ENCODE results near the gene OGG1.

The OGG1 gene

DNA sequence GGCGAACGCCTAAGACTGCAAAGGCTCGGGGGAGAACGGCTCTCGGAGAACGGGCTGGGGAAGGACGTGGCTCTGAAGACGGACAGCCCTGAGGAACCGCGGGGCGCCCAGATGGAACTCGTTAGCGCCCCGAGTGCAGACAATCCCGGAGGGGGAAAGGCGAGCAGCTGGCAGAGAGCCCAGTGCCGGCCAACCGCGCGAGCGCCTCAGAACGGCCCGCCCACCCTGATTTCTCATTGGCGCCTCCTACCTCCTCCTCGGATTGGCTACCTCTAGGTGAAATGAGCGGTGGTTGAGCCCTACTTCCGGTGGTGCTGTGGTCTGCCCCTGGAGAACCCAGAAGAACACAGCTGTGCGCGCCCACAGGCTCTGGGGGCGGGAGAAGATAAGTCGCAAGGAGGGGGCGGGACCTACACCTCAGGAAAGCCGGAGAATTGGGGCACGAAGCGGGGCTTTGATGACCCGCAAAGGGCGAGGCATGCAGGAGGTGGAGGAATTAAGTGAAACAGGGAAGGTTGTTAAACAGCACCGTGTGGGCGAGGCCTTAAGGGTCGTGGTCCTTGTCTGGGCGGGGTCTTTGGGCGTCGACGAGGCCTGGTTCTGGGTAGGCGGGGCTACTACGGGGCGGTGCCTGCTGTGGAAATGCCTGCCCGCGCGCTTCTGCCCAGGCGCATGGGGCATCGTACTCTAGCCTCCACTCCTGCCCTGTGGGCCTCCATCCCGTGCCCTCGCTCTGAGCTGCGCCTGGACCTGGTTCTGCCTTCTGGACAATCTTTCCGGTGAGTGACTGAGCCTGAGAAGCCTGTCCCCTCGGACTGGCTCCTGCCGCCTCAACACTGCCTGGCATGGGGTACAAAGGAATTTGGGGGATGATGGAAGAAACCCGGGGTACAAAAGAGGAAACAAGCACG lies at the start of gene OGG1:
TSS of gene OGG1 (plus strand) at position 308 of the 911 bp plus-strand sequence. CDS start at position 643, 335 bp downstream.
- DNase-seq, result peak; percentile 96

DNA sequence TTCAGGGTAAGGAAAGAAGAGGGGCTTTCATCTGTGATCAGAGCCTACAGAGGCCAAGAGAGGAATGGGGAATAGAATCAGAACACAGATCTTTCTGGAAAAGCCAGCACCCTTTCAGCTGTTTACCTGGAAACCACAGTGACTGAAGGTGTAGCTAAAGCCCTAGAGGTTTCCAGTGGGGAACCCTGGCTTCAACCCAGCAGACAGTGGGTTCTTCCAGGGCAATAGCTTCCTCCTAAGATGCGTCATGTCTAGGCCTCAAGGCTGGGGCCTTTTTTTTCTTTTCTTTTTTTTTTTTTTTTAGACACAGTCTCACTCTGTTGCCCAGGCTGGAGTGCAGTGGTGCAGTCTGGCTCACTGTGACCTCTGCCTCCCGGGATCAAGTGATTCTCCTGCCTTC lies 49.2 kb upstream of the OGG1 start:
- DNase-seq, result no peak

DNA sequence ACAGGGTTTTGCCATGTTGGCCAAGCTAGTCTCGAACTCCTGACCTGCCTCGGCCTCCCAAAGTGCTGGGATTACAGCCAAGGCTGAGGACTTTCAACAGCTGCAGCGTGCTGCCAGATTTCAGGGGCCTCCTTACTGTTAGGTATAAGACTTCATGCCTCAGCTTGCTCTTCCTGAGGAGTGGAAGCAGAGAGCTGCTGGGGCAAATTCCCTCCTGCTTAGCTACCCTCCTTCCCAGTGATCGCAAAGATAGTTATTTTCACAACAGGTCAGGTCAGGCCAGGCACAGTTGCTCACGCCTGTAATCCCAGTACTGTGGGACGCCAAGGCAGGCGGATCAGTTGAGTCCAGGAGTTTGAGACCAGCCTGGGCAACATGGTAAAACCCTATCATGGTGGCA lies 48.7 kb upstream of the OGG1 start:
- no peak for DNase-seq

DNA sequence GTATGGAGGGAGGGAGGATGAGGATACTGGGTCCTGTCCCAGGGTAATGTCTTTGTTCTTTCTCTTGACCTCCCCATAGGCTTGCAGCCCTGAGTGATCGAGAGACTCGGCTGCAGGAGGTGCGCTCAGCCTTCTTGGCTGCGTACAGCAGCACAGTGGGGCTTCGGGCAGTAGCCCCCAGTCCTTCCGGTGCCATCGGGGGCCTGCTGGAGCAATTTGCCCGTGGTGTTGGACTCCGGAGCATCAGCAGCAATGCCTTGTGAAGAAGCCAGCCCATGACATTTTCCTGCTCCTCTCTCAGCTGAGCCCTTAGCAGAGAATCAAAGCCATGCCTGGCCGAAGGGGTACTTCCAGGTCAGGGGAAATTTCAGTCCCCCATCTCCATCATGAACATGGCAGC lies 48.0 kb upstream of the OGG1 start:
- no peak for DNase-seq

DNA sequence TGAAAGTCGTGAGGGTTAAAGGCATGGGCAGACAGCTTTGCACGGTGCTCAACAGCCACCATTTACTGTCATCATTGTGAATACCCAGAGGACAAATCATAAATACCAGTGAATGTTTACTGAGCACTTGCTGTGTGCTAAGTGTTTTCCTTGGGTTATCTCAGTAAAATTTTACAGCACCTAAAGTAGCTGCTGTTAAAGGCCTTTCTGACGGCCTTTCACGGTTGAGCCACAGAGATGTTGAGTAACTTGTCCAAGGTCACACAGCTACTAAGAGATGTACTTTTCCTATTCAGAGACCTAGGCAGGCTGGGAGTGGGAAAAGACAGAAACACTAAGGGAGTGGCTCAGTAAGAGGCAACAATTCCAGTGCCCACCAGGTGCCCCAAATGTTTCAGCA lies 46.5 kb upstream of the OGG1 start:
- DNase-seq, result no peak

DNA sequence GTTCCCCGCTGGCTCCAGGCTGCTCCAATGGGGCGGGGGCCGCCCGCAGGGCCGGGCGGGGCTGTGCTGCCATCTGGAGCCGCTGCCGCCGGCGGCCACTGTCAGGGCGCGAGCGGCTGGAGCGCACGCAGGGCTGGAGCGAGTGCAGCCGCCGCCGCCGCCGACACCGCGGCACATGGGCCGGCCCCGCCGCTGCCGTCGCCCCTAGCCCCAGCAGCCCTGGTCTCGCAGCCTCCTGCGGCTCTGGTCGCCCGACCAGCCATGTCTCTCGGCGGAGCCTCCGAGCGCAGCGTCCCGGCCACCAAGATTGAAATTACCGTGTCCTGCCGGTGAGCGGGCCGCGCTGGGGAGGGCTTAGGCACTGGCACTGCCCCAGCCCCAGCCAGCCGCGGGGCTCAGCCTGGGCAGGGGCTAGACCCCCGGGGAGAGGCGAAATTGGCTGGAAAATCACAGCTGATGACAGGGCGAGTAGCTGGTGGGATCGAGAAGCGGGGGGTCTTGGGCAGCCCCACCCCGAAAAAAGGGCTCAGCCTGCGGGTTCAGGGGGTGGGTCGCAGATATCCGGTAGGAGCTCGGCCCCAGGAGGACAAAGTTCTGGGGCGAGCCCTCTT lies 45.9 kb upstream of the OGG1 start, which contains the start of gene CPNE9:
TSS of gene CPNE9 (plus strand) at position 98 of the 611 bp plus-strand sequence. CDS start at position 262, 164 bp downstream.
- no peak for DNase-seq

DNA sequence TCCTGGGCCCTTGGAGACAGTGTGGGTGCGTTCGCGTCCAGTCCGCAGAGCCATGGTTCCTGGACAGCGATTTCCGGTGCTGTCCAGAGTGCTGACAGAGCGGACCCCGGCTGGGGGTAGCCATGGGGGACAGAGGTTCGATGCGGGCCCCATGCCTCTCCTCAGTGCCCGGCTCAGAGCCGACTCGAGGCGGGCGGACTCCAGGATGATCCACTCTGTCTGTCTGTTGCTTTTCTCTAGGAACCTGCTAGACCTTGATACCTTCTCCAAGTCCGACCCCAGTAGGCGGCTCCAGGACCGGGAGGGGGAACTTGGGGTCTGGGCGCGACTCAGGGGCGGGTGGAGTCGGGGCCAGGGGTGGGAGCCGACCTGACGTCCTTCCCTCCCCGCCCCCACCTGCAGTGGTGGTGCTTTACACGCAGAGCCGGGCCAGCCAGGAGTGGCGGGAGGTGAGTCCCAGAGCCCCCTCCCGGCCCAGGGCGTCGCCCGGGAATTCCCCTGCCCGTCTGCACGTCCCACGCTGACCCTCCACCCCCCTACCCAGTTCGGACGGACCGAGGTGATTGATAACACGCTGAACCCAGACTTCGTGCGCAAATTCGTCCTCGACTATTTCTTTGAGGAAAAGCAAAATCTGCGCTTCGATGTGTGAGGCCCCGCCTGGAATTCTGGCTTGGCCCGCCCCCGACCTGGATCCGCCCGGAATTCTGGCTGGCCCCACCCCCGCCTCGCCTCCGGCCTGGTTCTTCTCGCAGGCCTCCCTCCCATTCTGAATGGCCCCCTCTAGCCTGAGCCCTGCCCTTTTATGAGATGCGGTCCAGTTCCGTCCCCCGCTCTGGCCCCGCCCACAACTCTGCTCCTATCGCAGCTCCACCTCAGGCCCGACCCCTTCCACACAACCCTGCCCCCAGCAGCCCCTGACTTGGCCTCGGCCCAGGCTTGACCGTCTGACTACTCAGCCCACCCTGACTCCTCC lies 45.1 kb upstream of the OGG1 start:
- no peak for DNase-seq

DNA sequence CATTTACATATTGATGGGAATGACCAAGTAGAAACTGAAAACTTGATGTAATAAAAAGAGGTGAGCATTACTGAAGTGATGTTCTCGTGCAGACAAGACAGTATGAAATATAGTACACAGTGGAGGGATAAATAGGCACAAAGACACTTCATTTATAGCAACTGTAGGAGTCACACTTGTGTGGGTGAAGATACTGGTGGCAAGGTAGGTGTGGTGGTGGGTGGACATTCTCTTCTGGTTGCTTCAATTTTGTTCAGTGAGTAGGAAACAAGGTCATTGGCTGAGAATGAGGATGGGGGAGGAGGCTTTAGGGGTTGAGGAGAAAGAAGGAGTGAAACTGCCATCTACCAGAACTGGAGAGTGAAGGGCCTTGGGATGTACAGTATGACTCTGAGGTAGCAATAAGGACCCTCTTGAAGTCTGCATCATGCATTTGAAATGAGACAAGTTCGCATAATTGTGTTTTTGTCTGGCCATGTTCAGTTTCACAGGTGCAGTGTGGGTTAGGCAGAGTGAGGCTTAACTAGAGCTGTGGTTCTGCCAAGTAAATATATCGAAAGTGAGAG lies 39.5 kb upstream of the OGG1 start:
- no peak for DNase-seq

DNA sequence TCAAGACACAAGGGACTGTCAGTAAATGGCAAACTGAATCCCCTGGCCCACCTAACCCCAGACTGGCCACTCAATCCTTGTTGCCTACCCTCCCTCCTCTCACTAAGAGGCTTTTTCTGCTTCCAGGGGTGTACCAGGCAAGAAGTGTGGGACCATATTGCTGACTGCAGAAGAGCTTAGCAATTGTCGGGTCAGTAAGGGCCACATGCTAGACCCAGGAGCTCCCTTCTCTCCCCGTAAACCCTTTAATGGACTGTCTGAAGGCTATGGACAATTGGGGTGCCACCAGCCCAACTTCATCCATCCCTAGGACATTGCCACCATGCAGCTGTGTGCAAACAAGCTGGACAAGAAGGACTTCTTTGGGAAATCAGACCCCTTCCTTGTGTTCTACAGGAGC lies 37.3 kb upstream of the OGG1 start:
- no peak for DNase-seq

DNA sequence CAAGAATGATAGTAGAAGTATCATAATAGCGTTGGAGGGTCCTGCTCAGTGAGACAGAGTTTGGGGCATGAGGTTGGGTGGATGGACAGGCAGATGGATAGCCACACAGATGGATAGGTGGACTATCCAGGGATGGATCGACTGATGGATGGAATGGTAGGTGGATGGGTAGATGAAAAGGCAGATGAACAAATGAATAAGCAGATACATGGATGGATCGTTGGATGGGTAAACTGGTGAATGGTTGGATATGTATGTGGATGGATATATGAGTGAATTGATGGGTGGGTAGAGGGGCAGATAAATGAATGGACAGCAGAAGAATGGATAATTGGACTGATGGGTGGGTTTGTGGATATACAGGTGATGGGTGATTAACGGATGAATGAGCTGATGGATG lies 36.6 kb upstream of the OGG1 start:
- DNase-seq, result no peak

DNA sequence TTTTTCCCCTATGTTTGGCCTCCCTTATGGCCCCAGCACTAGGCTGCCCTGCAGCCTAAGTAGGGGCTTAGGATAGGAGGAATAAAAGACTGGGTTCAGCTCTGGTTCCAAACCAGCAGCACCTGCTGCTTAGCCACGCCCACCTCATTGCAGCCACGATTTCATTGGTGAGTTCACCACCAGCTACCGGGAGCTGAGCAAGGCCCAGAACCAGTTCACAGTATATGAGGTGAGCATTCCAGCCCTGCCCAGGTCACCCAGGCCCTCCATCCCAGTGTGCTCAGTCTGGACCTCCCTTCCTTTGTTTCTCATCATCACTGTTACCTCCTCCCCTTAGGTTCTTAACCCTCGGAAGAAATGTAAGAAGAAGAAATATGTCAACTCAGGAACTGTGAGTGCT lies 34.6 kb upstream of the OGG1 start:
- no peak for DNase-seq

DNA sequence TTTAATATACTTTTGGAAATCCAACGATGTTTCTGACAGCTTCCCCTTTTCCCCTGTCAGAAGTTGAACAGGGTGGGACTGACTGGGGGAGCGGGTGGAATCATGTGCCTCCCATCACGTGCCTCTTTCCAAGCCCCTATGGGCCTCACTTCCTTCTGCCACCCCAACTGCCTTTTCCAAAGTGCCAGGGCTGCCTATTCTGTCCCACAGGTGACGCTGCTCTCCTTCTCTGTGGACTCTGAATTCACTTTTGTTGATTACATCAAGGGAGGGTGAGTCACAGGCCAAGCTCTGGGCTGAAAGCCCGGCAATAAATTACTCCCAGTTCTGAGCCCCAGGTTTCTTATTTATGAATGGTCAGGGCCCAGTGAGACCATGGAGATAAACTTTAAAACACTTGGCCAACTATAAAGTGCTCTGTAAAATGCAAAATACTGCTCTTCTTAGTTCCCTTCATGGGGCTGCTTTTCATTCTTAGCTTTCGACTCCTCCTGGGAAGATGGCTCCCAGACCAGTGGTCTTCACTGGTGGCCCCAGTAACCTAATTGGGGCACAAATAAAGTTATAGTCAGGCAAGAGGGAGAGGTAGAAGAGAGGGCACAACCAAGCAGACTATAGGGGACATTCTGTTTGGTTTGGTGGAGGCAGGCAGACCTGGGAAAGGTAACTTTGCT lies 33.9 kb upstream of the OGG1 start:
- peak; percentile 42 for DNase-seq

DNA sequence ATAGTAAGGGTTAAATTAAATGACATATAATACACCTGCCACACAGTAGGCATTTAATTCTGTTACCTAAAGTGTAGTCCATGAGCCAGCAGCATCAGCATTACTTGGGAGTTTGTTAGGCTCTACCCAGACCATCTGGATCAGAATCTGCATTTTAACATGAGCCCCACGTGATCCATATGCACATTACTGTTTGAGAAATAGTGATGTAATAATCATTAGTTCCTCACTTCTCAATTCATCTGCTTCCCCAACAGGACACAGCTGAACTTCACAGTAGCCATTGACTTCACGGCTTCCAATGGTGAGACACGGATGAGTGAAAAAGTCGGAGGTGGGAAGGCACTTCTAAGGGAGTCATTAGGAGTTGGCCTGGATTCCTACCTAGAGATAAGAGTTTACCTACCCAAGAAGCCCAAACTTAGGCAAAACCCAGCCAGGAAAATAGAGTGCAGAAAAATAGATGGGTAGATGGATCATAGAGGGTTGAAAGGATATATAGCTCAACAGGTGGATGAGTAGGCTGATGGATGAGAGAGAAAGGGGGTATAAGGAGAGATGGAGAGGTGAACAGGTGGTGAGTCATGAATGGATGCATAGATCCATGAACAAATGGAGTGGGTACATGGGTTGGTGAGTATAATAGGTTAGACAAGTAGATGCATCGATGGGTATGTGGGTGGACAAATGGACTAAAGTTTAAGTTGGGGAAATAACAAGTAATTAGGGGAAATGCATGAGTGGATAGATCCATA lies 32.8 kb upstream of the OGG1 start:
- no peak for DNase-seq

DNA sequence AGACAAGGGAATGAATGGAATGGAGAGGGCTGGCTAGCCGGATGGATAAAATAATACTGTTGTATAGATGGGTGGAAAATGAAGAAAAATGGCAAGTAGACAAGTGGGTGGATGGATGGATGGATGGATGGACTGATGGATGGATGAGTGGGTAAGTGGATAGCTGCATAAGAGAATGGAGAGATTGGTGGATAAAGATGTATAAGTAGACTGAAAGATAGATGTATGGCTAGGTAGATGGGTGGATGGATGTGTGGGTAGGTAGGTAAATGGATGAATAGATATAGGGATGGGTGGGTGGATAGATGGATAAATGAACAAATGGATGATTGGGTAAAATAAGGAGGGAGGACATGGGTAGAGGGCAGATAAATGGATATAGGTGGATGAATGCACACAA lies 32.2 kb upstream of the OGG1 start:
- DNase-seq, result no peak

DNA sequence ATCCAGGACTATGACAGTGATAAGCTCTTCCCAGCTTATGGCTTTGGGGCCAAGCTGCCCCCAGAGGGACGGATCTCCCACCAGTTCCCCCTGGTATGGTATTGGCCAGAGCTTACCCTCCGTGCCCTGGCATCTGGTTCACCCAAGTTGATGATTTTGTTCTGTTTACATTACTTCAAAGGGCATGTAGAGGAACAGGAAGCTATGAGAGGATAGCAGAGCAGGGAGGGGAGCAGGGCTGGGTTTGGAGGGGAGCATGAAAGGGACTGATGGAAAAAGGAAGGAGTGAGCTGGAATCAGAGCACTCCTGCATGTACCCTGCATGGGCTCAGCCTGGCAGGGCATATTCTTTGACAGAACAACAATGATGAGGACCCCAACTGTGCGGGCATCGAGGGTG lies 31.6 kb upstream of the OGG1 start:
- no peak for DNase-seq

DNA sequence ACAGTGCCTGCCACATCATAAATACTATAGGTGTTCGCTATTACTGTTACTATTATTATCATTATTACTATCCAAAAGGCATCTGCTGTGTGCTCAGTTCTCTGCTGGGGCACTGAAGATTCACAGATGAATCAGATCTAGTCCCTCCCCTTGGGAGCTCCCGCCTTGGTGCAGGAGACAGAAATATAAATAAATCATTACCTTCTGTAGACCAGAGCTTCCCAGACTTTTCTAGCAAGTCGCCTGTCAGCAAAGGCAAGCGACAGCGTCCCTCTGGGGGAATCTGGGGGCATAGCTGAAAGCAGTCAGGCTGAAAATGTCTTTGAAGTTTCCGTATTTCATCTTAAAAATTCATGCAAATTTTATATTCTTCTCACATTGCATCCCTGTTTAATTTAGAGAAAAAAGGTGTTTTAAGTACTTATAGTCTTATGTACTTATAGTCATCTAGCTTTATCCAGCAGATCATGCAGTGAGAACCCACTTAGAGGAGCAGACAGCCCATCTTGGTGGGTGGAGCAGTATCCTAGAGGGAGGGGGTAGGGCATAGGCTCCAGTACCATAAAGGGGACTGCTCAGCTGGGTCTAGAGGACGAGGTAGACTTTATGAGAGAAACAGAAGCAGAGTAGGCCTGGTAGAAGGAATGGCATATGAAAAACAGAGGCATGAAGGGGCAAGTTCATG lies 28.6 kb upstream of the OGG1 start:
- DNase-seq, result no peak

DNA sequence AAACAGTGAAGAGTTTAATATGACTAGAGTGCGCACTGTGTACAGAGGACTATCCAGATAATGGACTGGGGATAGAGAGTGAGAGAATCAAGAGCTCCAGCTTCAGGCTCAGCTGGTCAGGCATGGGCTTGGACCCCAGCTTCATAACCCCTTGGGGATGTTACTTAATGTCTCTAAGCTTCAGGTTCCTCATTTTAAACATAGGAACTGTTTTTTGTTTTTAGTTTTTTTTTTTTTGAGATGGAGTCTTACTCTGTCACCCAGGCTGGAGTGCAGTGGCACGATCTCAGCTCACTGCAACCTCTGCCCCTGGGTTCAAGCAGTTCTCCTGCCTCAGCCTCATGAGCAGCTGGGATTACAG lies 28.1 kb upstream of the OGG1 start:
- no peak for DNase-seq

DNA sequence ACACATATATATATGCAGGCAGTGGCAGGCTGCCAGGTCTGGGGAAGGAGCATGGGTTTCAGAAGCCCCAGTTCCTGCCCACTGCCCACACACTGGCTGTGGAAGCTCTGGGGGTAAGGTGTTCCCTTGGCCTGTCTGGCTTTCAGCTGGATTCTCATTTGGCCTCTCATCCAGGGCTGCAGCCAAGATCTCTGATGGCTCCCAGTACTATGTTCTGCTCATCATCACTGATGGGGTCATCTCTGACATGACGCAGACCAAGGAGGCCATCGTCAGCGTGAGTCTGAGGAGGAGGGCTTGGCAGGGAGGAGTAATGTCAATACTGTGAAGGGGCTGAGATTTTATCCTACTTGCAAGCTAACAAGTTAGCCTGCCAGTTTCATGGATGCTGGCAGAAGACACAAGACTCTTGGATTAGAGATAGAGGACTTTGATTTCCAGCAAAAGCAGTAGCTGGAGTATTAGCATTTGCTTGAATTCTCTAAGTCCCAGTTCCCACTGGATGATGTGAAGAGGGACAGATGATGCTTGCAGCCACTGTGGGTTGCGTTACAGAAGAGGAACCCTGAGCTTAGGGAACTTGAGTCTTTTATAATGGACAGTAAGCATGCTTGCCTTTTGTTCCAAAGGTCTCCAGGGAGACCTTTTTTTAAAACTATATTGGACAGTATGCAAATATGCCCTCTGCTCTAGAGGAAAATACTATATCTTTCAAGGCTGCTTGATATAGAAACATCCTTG lies 23.8 kb upstream of the OGG1 start:
- DNase-seq, result no peak

DNA sequence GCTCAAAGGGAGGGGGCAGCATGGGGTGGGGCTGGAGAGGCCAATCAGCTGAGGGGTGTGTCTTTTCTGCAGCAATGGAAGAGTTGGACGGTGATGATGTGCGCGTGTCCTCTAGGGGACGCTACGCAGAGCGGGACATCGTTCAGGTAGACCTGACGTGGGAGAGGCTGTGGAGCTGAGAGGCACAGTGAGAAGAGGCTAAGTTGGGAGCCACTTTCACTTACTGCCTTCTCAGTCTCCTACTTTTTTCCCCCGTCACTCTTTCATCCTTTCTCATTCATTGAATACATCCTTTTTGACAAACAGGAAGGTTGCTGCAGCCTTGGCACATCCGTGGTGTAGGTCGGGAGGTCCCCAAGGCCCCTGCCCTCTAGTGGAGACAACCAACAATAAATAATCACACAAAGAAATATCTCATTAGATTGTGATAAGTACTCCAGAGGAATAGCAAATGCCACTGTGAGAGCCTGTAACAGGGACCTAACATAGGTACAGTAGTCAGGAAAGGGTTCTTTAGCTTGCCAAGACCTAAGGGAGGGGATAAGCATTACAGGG lies 22.6 kb upstream of the OGG1 start:
- DNase-seq, result peak; percentile 75

DNA sequence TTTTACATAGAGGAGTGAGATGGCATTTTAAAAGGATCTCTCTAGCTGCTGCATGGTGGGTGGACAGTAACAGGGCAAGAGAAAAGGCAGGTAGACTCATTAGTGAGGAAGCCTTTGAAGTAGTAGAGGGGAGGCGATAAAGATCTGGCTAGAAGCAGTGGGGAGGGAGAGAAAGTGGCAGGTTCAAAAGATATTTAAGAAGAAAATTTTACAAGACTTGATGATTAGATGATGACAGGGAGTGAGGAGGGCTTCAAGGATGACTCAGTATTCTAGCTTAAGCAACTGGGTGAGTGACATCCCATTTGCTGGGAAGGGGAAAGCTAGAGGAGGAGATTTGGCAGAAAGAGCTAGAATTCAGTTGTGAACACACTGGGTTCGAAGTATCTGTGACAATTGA lies 22.0 kb upstream of the OGG1 start:
- DNase-seq, result no peak
